GM19395 (cell line): Measurements from ENCODE around the gene SART1.
"Not testable (repeated sequence)": the region's sequence is repeated elsewhere in the genome, so short reads cannot be mapped to it uniquely, and the experiment has no call there.

Experiments
- ATAC-seq: cut with Tn5 transposase; IDR thresholded peaks from one replicate; pipeline ENCODE4 v1.9.1; 2021; ENCODE audit warnings: mild to moderate bottlenecking, moderate library complexity; ENCODE audit not compliant: unreplicated experiment

Gene SART1

GRCh38 chr11:66014804-66015453 is 53.4 kb downstream of the SART1 start:
- no peak for ATAC-seq

- ATAC-seq: no peak
These were observed 53.9 kb downstream of the SART1 start for GRCh38 chr11:66015454-66015881.

- no peak for ATAC-seq
These were observed 54.6 kb downstream of the SART1 start for GRCh38 chr11:66015936-66016792.

GRCh38 chr11:66016793-66017177 is 55.3 kb downstream of the SART1 start:
- no peak for ATAC-seq

- no peak for ATAC-seq
These were observed 55.8 kb downstream of the SART1 start for GRCh38 chr11:66017321-66017720.

- no peak for ATAC-seq
These were observed 58.7 kb downstream of the SART1 start for GRCh38 chr11:66020212-66020611.

- ATAC-seq: no peak
These were observed 59.3 kb downstream of the SART1 start for GRCh38 chr11:66020618-66021357.

GRCh38 chr11:66022401-66023185 is 61.1 kb downstream of the SART1 start:
- no peak for ATAC-seq

GRCh38 chr11:66023186-66023440 is 61.6 kb downstream of the SART1 start:
- ATAC-seq: not testable (repeated sequence)

GRCh38 chr11:66026017-66026529 is 64.5 kb downstream of the SART1 start, which contains the start of gene CATSPER1:
Gene CATSPER1 (minus strand): TSS chr11:66026479. CDS start chr11:66026379, 100 bp downstream.
- no peak for ATAC-seq
